HepG2 (cell line): ENCODE measurements around the gene PFKM. TPM values are rescaled to one million over a fixed set of nuclear protein-coding genes. Genes with fewer than 3 reads are reported as not detected.

ENCODE experiments used
- ATAC-seq: fragments of 200-7000 bp; cut with Tn5 transposase; 3 replicates; pipeline ENCODE4 v1.9.1; 2020; ENCODE audit warnings: mild to moderate bottlenecking, moderate library complexity
- BruUV-seq: library from RNA; stranded (reverse); fragments of 400-500 nt; replicated peaks from 2 replicates; lab custom pipeline; 2021; lab: Mats Ljungman, UMichigan
- CTCF ChIA-PET: fragments of 300-600 bp; formaldehyde crosslinking; extraction: SDS; loops from one replicate; lab custom pipeline; 2021; ENCODE audit warnings: low total read pairs, inconsistent platforms, low intra/inter-chr PET ratio; lab: Yijun Ruan, JAX
- POLR2A ChIA-PET: fragments of 350-600 bp; sonication (Branson Sonifier 250); formaldehyde crosslinking; loops from one replicate; lab custom pipeline; 2020; ENCODE audit warnings: antibody characterized with exemption, inconsistent platforms; lab: Yijun Ruan, JAX
- DNase-seq: peaks from one replicate; pipeline ENCODE4 v3.0.0-alpha.2; 2015; ENCODE audit warnings: low spot score
- FAIRE-seq: peaks from 3 replicates; lab custom pipeline; 2011; peaks lifted over from hg19 to GRCh38; lab: Jason Lieb, UNC
- H2AFZ ChIP-seq: one replicate; pipeline ENCODE4 v1.6.1; 2011; ENCODE audit warnings: low read length, inconsistent platforms
- H3K27ac ChIP-seq: fragments of 300-600 bp; 3 replicates; pipeline ENCODE4 v1.8.0; 2011; ENCODE audit warnings: mixed run types, mild to moderate bottlenecking, mixed read lengths, low read length, inconsistent platforms; ENCODE audit not compliant: insufficient read depth; ENCODE audit errors: extremely low read length
- H3K27me3 ChIP-seq, 2 experiments: fragments of 200-600 bp in 1 of 2; 2 replicates in 1 of 2; 3 replicates in 1 of 2; pipeline versions ENCODE4 v1.6.0 to v1.8.0; 2011; ENCODE audit warnings: low read length in 2 of 2, mild to moderate bottlenecking in 2 of 2, moderate library complexity in 2 of 2, inconsistent platforms in 1 of 2; ENCODE audit not compliant: insufficient read depth in 2 of 2, control insufficient read depth in 1 of 2
- H3K36me3 ChIP-seq, 2 experiments: fragments of 200-600 bp in 1 of 2; replicated peaks in 1 of 2; 2 replicates in 1 of 2; 3 replicates in 1 of 2; pipeline versions ENCODE4 v1.5.1 to v1.8.0; 2011; ENCODE audit warnings: low read length in 2 of 2, inconsistent platforms in 1 of 2; ENCODE audit not compliant: insufficient read depth in 2 of 2, control insufficient read depth in 1 of 2
- H3K4me1 ChIP-seq: 2 replicates; pipeline ENCODE4 v1.5.1; 2012; ENCODE audit warnings: low read length, inconsistent platforms; ENCODE audit not compliant: insufficient read depth
- H3K4me2 ChIP-seq: 2 replicates; pipeline ENCODE4 v1.6.0; 2011; ENCODE audit warnings: low read depth, low read length, inconsistent platforms
- H3K4me3 ChIP-seq, 3 experiments: fragments of 200-600 bp in 1 of 3; sonication (generic), shearing (Covaris generic) in 1 of 3; replicated peaks in 1 of 3; 2 replicates each; pipeline ENCODE4 v1.5.1; 2011 to 2016; ENCODE audit warnings: low read length in 3 of 3, inconsistent platforms in 2 of 3, low read depth in 2 of 3, mild to moderate bottlenecking in 2 of 3, control low read depth in 1 of 3, mixed read lengths in 1 of 3; ENCODE audit not compliant: insufficient read depth in 1 of 3
- H3K79me2 ChIP-seq: one replicate; pipeline ENCODE4 v1.6.1; 2011; ENCODE audit warnings: low read length, inconsistent platforms; ENCODE audit not compliant: insufficient read depth
- H3K9ac ChIP-seq: 2 replicates; pipeline ENCODE4 v1.6.0; 2011; ENCODE audit warnings: mild to moderate bottlenecking, low read depth, low read length, inconsistent platforms; ENCODE audit not compliant: insufficient read depth
- H3K9me3 ChIP-seq: 2 replicates; pipeline ENCODE4 v1.5.1; 2012; ENCODE audit warnings: mild to moderate bottlenecking, low read length
- H4K20me1 ChIP-seq: 2 replicates; pipeline ENCODE4 v1.6.0; 2011; ENCODE audit warnings: inconsistent platforms, mild to moderate bottlenecking, low read length, moderate library complexity; ENCODE audit not compliant: insufficient read depth
- HDAC1 ChIP-seq: sonication (generic); formaldehyde crosslinking; IDR thresholded peaks from 2 replicates; pipeline ENCODE4 v1.5.1; 2020; ENCODE audit warnings: mild to moderate bottlenecking, missing genetic modification reagents
- HNRNPH1 ChIP-seq: fragments of 200-400 bp; formaldehyde crosslinking; optimal IDR thresholded peaks from 2 replicates; pipeline ENCODE3; 2017; ENCODE audit warnings: mild to moderate bottlenecking, low read depth, low read length
- KLF9 ChIP-seq: IDR thresholded peaks from 2 replicates; pipeline ENCODE4 v1.6.1; 2016; ENCODE audit warnings: low read depth
- KMT2A ChIP-seq: sonication (generic); formaldehyde crosslinking; IDR thresholded peaks from 2 replicates; pipeline ENCODE4 v1.4.0; 2020; ENCODE audit warnings: missing genetic modification reagents
- NCOR1 ChIP-seq: fragments of 200-600 bp; sonication (generic); IDR thresholded peaks from 2 replicates; pipeline ENCODE4 v1.7.0; 2017; ENCODE audit warnings: antibody characterized with exemption, low read length, borderline replicate concordance
- PLRG1 ChIP-seq: fragments of 450-650 bp; conservative IDR thresholded peaks from 2 replicates; pipeline ENCODE4 v1.6.1; 2016
- ZBTB1 ChIP-seq: sonication (generic); formaldehyde crosslinking; IDR thresholded peaks from 2 replicates; pipeline ENCODE4 v1.4.0; 2020; ENCODE audit warnings: missing genetic modification reagents, borderline replicate concordance
- ZKSCAN8 ChIP-seq: IDR thresholded peaks from 2 replicates; pipeline ENCODE4 v1.6.1; 2016; ENCODE audit warnings: borderline replicate concordance, missing genetic modification reagents, missing compliant biosample characterization
- ZMYM4 ChIP-seq: sonication (generic); formaldehyde crosslinking; IDR thresholded peaks from 2 replicates; pipeline ENCODE4 v1.8.1; 2023; ENCODE audit warnings: mild to moderate bottlenecking, missing genetic modification reagents
- ZNF24 ChIP-seq: fragments of 450-650 bp; IDR thresholded peaks from 2 replicates; pipeline ENCODE4 v1.6.1; 2017; ENCODE audit warnings: antibody characterized with exemption, mild to moderate bottlenecking
- ZNF329 ChIP-seq: sonication (generic); formaldehyde crosslinking; IDR thresholded peaks from 2 replicates; pipeline ENCODE4 v1.9.0; 2021; ENCODE audit warnings: low read depth, mild to moderate bottlenecking, missing genetic modification reagents
- ZNF331 ChIP-seq: sonication (generic); formaldehyde crosslinking; IDR thresholded peaks from 2 replicates; pipeline ENCODE4 v1.4.0; 2020; ENCODE audit warnings: missing genetic modification reagents
- WGBS: methylation state at CpG from one replicate; pipeline ENCODE4 v1.1.6; 2017; ENCODE audit warnings: low lambda C conversion rate; 5-methylcytosine and 5-hydroxymethylcytosine counted together
- in situ Hi-C: cut with HindIII; loops from 2 replicates; pipeline ENCODE4 v1.10.0; 2017; ENCODE audit warnings: low pct_unique_long_range_greater_than_20kb; ENCODE audit not compliant: extremely low pct_ligation_motif_present
- intact Hi-C: fragments of 100-400 bp; cut with micrococcal nuclease; formaldehyde crosslinking; loops from one replicate; pipeline ENCODE4 v1.10.0; 2022; ENCODE audit not compliant: unreplicated experiment
- polyA plus RNA-seq, 8 experiments: library from polyadenylated mRNA; depleted of rRNA in 3 of 8; stranded (reverse) in 7 of 8; unstranded in 1 of 8; fragments of >200 nt; fragmentation: Illumina TruSeq in 4 of 8; extraction: Trizol in 4 of 8; gene quantifications; 2 replicates each; pipeline versions ENCODE4 v1.2.1 to v1.2.3, GENCODE V29; 2011 to 2016; ENCODE audit warnings: low read depth in 4 of 8, missing spikeins in 1 of 8, mixed read lengths in 1 of 8; ENCODE audit not compliant: insufficient read depth in 1 of 8
- total RNA-seq, 5 experiments: library from RNA; depleted of rRNA; stranded (reverse); fragments of >200 nt; fragmentation: Illumina TruSeq; extraction: Trizol; gene quantifications; 2 replicates each; pipeline ENCODE4 v1.2.3, GENCODE V29; 2016; ENCODE audit warnings: low read depth in 1 of 5
- TF ChIP-seq, protein P1 (sequence below): IDR thresholded peaks from 2 replicates; pipeline ENCODE4 v1.6.1; 2016; ENCODE audit warnings: missing compliant biosample characterization, missing genetic modification reagents, borderline replicate concordance
- TF ChIP-seq, protein P2 (sequence below): sonication (generic); formaldehyde crosslinking; conservative IDR thresholded peaks from 2 replicates; pipeline ENCODE4 v1.8.0; 2022; ENCODE audit warnings: missing genetic modification reagents
- TF ChIP-seq, protein P3 (sequence below): sonication (generic); formaldehyde crosslinking; IDR thresholded peaks from 2 replicates; pipeline ENCODE4 v1.5.1; 2020; ENCODE audit warnings: mild to moderate bottlenecking, missing genetic modification reagents, borderline replicate concordance

PFKM gene
- total and polyA plus RNA-seq, 2 of the 13 experiments (the other 11 are each of a cell fraction or from before 2014, with no cell fraction given), result 1.9 to 2.4 TPM

- in situ Hi-C loops, result no loop called here
- no peak overlapping the region for H3K4me3 ChIP-seq
- FAIRE-seq (no peak), DNase-seq (no peak), ATAC-seq (no peak)
- no TSS peak for BruUV-seq
- H3K36me3 ChIP-seq, result no peaks in the 10 kb centered on the region
- peaks cover 25% of the 10 kb centered on the region for H3K4me1 ChIP-seq
- no peaks in the 10 kb centered on the region for H3K79me2 ChIP-seq
- TF ChIP-seq ZKSCAN8 (CRISPR knock-in tag), result no peak
- WGBS, result 35% methylated on average over 2 of the region's 2 CpGs
- no peak overlapping the region for H2AFZ ChIP-seq
- peaks cover 0 to 2% of the 10 kb centered on the region in 2 experiments; a peak in 1 of 5 replicates for H3K27me3 ChIP-seq
- CTCF ChIA-PET, result no interaction called here
- H3K9ac ChIP-seq, result no peak overlapping the region
- H4K20me1 ChIP-seq, result no peaks in the 10 kb centered on the region
- intact Hi-C loops, result no loop called here
- H3K27ac ChIP-seq, result no peak overlapping the region
- no peaks in the 10 kb centered on the region for H3K9me3 ChIP-seq
- POLR2A ChIA-PET, result no interaction called here
- H3K4me2 ChIP-seq, result peak overlapping the region; percentile 28; the same call in 1 of the 2 replicates
Measured at GRCh38 chr12:48122065-48122834, 3.1 kb downstream of the PFKM start.

DNA sequence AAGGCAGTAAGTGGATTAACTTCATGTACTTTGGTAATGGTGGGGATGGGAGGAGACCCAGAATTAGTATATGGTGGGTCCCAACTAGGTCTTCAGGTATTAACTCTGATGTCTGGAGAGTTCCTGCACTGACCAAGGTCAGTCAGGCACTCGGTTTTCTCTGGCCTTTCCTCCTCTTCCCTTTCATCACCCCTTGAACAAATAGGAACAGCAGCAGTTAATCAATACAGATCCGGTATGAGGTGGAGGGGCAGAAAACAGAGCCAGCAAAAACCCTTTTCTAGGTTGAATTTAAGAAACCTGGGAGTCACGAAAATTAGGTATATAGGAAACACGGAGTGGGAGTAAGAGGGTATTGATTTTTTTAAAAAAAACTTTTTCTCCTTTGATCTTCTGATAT, 4.0 kb downstream of the PFKM start:
- H3K9ac ChIP-seq, result no peak overlapping the region
- under 1% methylated on average over 4 of the region's 4 CpGs for WGBS
- no peak overlapping the region for H3K27ac ChIP-seq
- no peak overlapping the region for H2AFZ ChIP-seq
- peak overlapping the region; percentile 28 for H3K4me2 ChIP-seq
- DNase-seq (peak; percentile 9), ATAC-seq (peak; percentile 97), FAIRE-seq (peak; percentile 67)
- no TSS peak for BruUV-seq
- POLR2A ChIA-PET, result no interaction called here
- no peak overlapping the region for H3K4me3 ChIP-seq
- CTCF ChIA-PET, result no interaction called here
- no peaks in the 10 kb centered on the region for H3K9me3 ChIP-seq
- H3K4me1 ChIP-seq, result peaks cover 25% of the 10 kb centered on the region
- H3K27me3 ChIP-seq, result peaks cover 0 to 2% of the 10 kb centered on the region in 2 experiments; a peak in 1 of 5 replicates
- intact Hi-C loops, result no loop called here
- H3K79me2 ChIP-seq, result no peaks in the 10 kb centered on the region
- no peaks in the 10 kb centered on the region for H3K36me3 ChIP-seq
- in situ Hi-C loops, result no loop called here
- no peaks in the 10 kb centered on the region for H4K20me1 ChIP-seq
- TF ChIP-seq ZNF24, result no peak
- TF ChIP-seq ZMYM4 (CRISPR knock-in tag), result peak; percentile 60; the same call in 1 of the 2 replicates
- no peak for TF ChIP-seq KMT2A (CRISPR knock-in tag)
- TF ChIP-seq HDAC1 (CRISPR knock-in tag), result peak; percentile 64
- TF ChIP-seq, protein P1, sequence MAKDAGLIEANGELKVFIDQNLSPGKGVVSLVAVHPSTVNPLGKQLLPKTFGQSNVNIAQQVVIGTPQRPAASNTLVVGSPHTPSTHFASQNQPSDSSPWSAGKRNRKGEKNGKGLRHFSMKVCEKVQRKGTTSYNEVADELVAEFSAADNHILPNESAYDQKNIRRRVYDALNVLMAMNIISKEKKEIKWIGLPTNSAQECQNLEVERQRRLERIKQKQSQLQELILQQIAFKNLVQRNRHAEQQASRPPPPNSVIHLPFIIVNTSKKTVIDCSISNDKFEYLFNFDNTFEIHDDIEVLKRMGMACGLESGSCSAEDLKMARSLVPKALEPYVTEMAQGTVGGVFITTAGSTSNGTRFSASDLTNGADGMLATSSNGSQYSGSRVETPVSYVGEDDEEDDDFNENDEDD, result no peak
- no peak for TF ChIP-seq KLF9 (CRISPR knock-in tag)
- no peak for TF ChIP-seq ZNF331
- TF ChIP-seq, protein P2, sequence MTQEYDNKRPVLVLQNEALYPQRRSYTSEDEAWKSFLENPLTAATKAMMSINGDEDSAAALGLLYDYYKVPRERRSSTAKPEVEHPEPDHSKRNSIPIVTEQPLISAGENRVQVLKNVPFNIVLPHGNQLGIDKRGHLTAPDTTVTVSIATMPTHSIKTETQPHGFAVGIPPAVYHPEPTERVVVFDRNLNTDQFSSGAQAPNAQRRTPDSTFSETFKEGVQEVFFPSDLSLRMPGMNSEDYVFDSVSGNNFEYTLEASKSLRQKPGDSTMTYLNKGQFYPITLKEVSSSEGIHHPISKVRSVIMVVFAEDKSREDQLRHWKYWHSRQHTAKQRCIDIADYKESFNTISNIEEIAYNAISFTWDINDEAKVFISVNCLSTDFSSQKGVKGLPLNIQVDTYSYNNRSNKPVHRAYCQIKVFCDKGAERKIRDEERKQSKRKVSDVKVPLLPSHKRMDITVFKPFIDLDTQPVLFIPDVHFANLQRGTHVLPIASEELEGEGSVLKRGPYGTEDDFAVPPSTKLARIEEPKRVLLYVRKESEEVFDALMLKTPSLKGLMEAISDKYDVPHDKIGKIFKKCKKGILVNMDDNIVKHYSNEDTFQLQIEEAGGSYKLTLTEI (CRISPR knock-in tag), result no peak
- TF ChIP-seq NCOR1, result no peak
- TF ChIP-seq ZBTB1 (CRISPR knock-in tag), result no peak
- TF ChIP-seq PLRG1, result no peak
- TF ChIP-seq HNRNPH1, result no peak
- no peak for TF ChIP-seq ZNF329 (CRISPR knock-in tag)
- TF ChIP-seq, protein P3, sequence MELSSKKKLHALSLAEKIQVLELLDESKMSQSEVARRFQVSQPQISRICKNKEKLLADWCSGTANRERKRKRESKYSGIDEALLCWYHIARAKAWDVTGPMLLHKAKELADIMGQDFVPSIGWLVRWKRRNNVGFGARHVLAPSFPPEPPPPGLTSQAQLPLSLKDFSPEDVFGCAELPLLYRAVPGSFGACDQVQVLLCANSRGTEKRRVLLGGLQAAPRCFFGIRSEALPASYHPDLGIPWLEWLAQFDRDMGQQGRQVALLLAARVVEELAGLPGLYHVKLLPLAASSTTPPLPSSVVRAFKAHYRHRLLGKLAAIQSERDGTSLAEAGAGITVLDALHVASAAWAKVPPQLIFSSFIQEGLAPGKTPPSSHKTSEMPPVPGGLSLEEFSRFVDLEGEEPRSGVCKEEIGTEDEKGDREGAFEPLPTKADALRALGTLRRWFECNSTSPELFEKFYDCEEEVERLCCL (CRISPR knock-in tag), result no peak
